Measurements from ENCODE around the gene ZNF784. TPM values are rescaled to one million over a fixed set of nuclear protein-coding genes. Genes with fewer than 3 reads are reported as not detected.
A peak's percentile ranks its signal among the peaks of the same experiment; 100 is the strongest.

The ZNF784 gene
- total and polyA plus RNA-seq, 9 of the 15 experiments (the other 6 are each of a cell fraction or from before 2014, with no cell fraction given) = 0.14 to 6.1 (median 2.1) TPM

GRCh38 chr19:55624109-55625003 lies at the start of gene ZNF784 (continued):
- peak; percentile 44; the same call in 1 of the 2 replicates for TF ChIP-seq RB1 (IDR thresholded peaks at IDR 0.05; ENCODE audit: low read depth)
- TF ChIP-seq ZNF407 (IDR thresholded peaks at IDR 0.05; ENCODE audit: low read depth) = no peak
- TF ChIP-seq GTF2A2 (tag; IDR thresholded peaks at IDR 0.05) = no peak
- TF ChIP-seq CSDE1 (IDR thresholded peaks at IDR 0.05) = no peak
- TF ChIP-seq SIRT6 (IDR thresholded peaks at IDR 0.05; ENCODE audit: low read depth, low read length) = no peak
- no peak for TF ChIP-seq ZNF444 (CRISPR knock-in tag; IDR thresholded peaks at IDR 0.05)
- 0 out of 4 replicates have a peak, but pooled peaks of 1 of the 2 experiments have one; percentile 45 for TF ChIP-seq HDAC1 (IDR thresholded peaks at IDR 0.05)
- TF ChIP-seq ZNF75A (CRISPR knock-in tag; IDR thresholded peaks at IDR 0.05) = no peak
- peak; percentile 72 for TF ChIP-seq ARID4B (CRISPR knock-in tag; IDR thresholded peaks at IDR 0.05)
- TF ChIP-seq YBX1 (IDR thresholded peaks at IDR 0.05) = no peak
- 0 out of 2 replicates have a peak, but pooled peaks have one; percentile 40 for TF ChIP-seq POLR2AphosphoS2 (IDR thresholded peaks at IDR 0.05; ENCODE audit: low read length)
- no peak for TF ChIP-seq HMBOX1 (IDR thresholded peaks at IDR 0.05)

Data from K562 (cell line).